AG20443 (cell line): ENCODE data around the gene QKI.

Experiments used
- DNase-seq: peaks from one replicate; pipeline ENCODE4 v3.0.0; 2012; ENCODE audit warnings: low spot score, mixed read lengths

The QKI gene

GRCh38 chr6:163392533-163392932 lies 22.0 kb upstream of the QKI start:
- DNase-seq = peak; percentile 43

- DNase-seq = no peak
Measured at GRCh38 chr6:163393923-163394322, 20.6 kb upstream of the QKI start.

- DNase-seq = no peak
Measured at GRCh38 chr6:163394659-163395058, 19.9 kb upstream of the QKI start.

GRCh38 chr6:163395122-163395830 lies 19.2 kb upstream of the QKI start:
- DNase-seq = no peak

- no peak for DNase-seq
Measured at GRCh38 chr6:163395831-163396185, 18.7 kb upstream of the QKI start.

GRCh38 chr6:163397326-163397725 lies 17.2 kb upstream of the QKI start:
- DNase-seq = no peak

- DNase-seq = no peak
Measured at GRCh38 chr6:163398115-163398514, 16.4 kb upstream of the QKI start.

GRCh38 chr6:163398815-163399214 lies 15.7 kb upstream of the QKI start:
- DNase-seq = no peak

- DNase-seq = no peak
Measured at GRCh38 chr6:163400509-163400908, 14.0 kb upstream of the QKI start.

GRCh38 chr6:163401039-163401885 lies 13.3 kb upstream of the QKI start:
- DNase-seq = no peak

GRCh38 chr6:163402616-163403015 lies 11.9 kb upstream of the QKI start:
- no peak for DNase-seq

- DNase-seq = peak; percentile 35
Measured at GRCh38 chr6:163404825-163405265, 9.7 kb upstream of the QKI start.

GRCh38 chr6:163405412-163406309 lies 8.9 kb upstream of the QKI start:
- peak; percentile 51 for DNase-seq

- DNase-seq = no peak
Measured at GRCh38 chr6:163406366-163406765, 8.2 kb upstream of the QKI start.

GRCh38 chr6:163406830-163407229 lies 7.7 kb upstream of the QKI start:
- no peak for DNase-seq

- no peak for DNase-seq
Measured at GRCh38 chr6:163408352-163408991, 6.0 kb upstream of the QKI start.

- no peak for DNase-seq
Measured at GRCh38 chr6:163409712-163410111, 4.8 kb upstream of the QKI start.

GRCh38 chr6:163412341-163412740 lies 2.2 kb upstream of the QKI start:
- DNase-seq = no peak

- no peak for DNase-seq
Measured at GRCh38 chr6:163412801-163413344, 1.6 kb upstream of the QKI start.

- DNase-seq = peak; percentile 97
Measured at GRCh38 chr6:163413345-163414116, 987 bp upstream of the QKI start.
